RKO (cell line): Measurements from ENCODE around the gene HASPIN.
"Not testable (repeated sequence)": the region's sequence is repeated elsewhere in the genome, so short reads cannot be mapped to it uniquely, and the experiment has no call there.

Source experiments
- DNase-seq: peaks from one replicate; pipeline ENCODE4 v3.0.0-alpha.2; 2016; ENCODE audit warnings: low spot score

HASPIN gene

GRCh38 chr17:3697103-3697476 is 26.6 kb upstream of the HASPIN start:
- DNase-seq, result no peak

- DNase-seq, result no peak
Measured at GRCh38 chr17:3698139-3698538, 25.6 kb upstream of the HASPIN start.

- DNase-seq, result no peak
Measured at GRCh38 chr17:3699951-3700350, 23.8 kb upstream of the HASPIN start.

GRCh38 chr17:3702041-3702539 is 21.6 kb upstream of the HASPIN start:
- DNase-seq, result not testable (repeated sequence)

GRCh38 chr17:3704931-3705717 is 18.6 kb upstream of the HASPIN start:
- DNase-seq, result no peak

GRCh38 chr17:3705718-3705984 is 18.1 kb upstream of the HASPIN start:
- DNase-seq, result not testable (repeated sequence)

GRCh38 chr17:3708366-3708765 is 15.3 kb upstream of the HASPIN start:
- no peak for DNase-seq

- DNase-seq, result peak; percentile 40
Measured at GRCh38 chr17:3710951-3711383, 12.7 kb upstream of the HASPIN start.

- DNase-seq, result no peak
Measured at GRCh38 chr17:3712811-3713463, 10.8 kb upstream of the HASPIN start.

GRCh38 chr17:3715296-3715695 is 8.4 kb upstream of the HASPIN start:
- no peak for DNase-seq

GRCh38 chr17:3718201-3718600 is 5.5 kb upstream of the HASPIN start:
- DNase-seq, result no peak

GRCh38 chr17:3719265-3719664 is 4.4 kb upstream of the HASPIN start:
- no peak for DNase-seq

GRCh38 chr17:3722716-3723115 is 987 bp upstream of the HASPIN start:
- no peak for DNase-seq

GRCh38 chr17:3723188-3723555 is 531 bp upstream of the HASPIN start:
- no peak for DNase-seq

- DNase-seq, result peak; percentile 59
Measured at GRCh38 chr17:3724378-3725077, 825 bp downstream of the HASPIN start.

- DNase-seq, result no peak
Measured at GRCh38 chr17:3727041-3727440, 3.3 kb downstream of the HASPIN start.

- not testable (repeated sequence) for DNase-seq
Measured at GRCh38 chr17:3728099-3728498, 4.4 kb downstream of the HASPIN start.

- no peak for DNase-seq
Measured at GRCh38 chr17:3729881-3730280, 6.2 kb downstream of the HASPIN start.

- DNase-seq, result no peak
Measured at GRCh38 chr17:3730881-3731429, 7.3 kb downstream of the HASPIN start.

- no peak for DNase-seq
Measured at GRCh38 chr17:3732210-3732621, 8.5 kb downstream of the HASPIN start.

GRCh38 chr17:3734911-3735276 is 11.2 kb downstream of the HASPIN start:
- DNase-seq, result not testable (repeated sequence)

GRCh38 chr17:3735515-3735914 is 11.8 kb downstream of the HASPIN start:
- DNase-seq, result no peak
